WTC11 (cell line): Measurements from ENCODE around the gene MYORG. TPM values are rescaled to one million over a fixed set of nuclear protein-coding genes. Genes with fewer than 3 reads are reported as not detected.

Experiments
- ATAC-seq: fragments of 200-7000 bp; cut with Tn5 transposase; 2 replicates; pipeline ENCODE4 v1.10.0; 2021; ENCODE audit warnings: mild to moderate bottlenecking, moderate library complexity
- CTCF ChIA-PET: fragments of 300-600 bp; sonication (Branson Sonifier 250); formaldehyde crosslinking; loops from one replicate; lab custom pipeline; 2021; ENCODE audit warnings: antibody characterized with exemption; lab: Charles Lee
- POLR2A ChIA-PET: fragments of 350-600 bp; sonication (Branson Sonifier 250); formaldehyde crosslinking; loops from one replicate; lab custom pipeline; 2021; ENCODE audit warnings: antibody characterized with exemption; lab: Charles Lee
- DNase-seq: peaks from one replicate; pipeline ENCODE4 v3.0.0; 2021; ENCODE audit warnings: low spot score
- H3K27ac Mint-ChIP-seq: 2 replicates; pipeline ENCODE4 v1.8.0; 2021; ENCODE audit warnings: mixed read lengths
- H3K27me3 Mint-ChIP-seq: 2 replicates; pipeline ENCODE4 v1.8.0; 2021; ENCODE audit warnings: low read depth, mild to moderate bottlenecking, moderate library complexity, mixed read lengths
- H3K36me3 Mint-ChIP-seq: 2 replicates; pipeline ENCODE4 v1.8.0; 2021; ENCODE audit warnings: mixed read lengths
- H3K4me1 Mint-ChIP-seq: 2 replicates; pipeline ENCODE4 v1.8.0; 2022; ENCODE audit warnings: mixed read lengths
- H3K4me3 Mint-ChIP-seq: 2 replicates; pipeline ENCODE4 v1.8.0; 2021; ENCODE audit warnings: mild to moderate bottlenecking, moderate library complexity, mixed read lengths
- H3K9me3 Mint-ChIP-seq: 2 replicates; pipeline ENCODE4 v1.8.0; 2021; ENCODE audit warnings: mixed read lengths
- ARID4B ChIP-seq: sonication (generic); formaldehyde crosslinking; IDR thresholded peaks from 2 replicates; pipeline ENCODE4 v1.8.0; 2023; ENCODE audit warnings: missing genetic modification reagents, mild to moderate bottlenecking, borderline replicate concordance
- ATF1 ChIP-seq: sonication (generic); formaldehyde crosslinking; IDR thresholded peaks from 2 replicates; pipeline ENCODE4 v1.8.1; 2023; ENCODE audit warnings: mild to moderate bottlenecking, moderate library complexity, missing genetic modification reagents
- CREM ChIP-seq: sonication (generic); formaldehyde crosslinking; IDR thresholded peaks from 2 replicates; pipeline ENCODE4 v1.8.1; 2022; ENCODE audit warnings: mild to moderate bottlenecking, missing genetic modification reagents, moderate library complexity
- ELF4 ChIP-seq: sonication (generic); formaldehyde crosslinking; IDR thresholded peaks from 2 replicates; pipeline ENCODE4 v1.8.1; 2022; ENCODE audit warnings: low read depth, mild to moderate bottlenecking, moderate library complexity, missing genetic modification reagents
- EMX1 ChIP-seq: fragments of 250-450 bp; sonication (Bioruptor Pico); IDR thresholded peaks from 2 replicates; pipeline ENCODE4 v1.8.0; 2021; ENCODE audit warnings: mild to moderate bottlenecking
- GTF2I ChIP-seq: fragments of 250-450 bp; sonication (Bioruptor Pico); conservative IDR thresholded peaks from 2 replicates; pipeline ENCODE4 v1.4.0; 2021; ENCODE audit warnings: mild to moderate bottlenecking
- RELA ChIP-seq: sonication (generic); formaldehyde crosslinking; IDR thresholded peaks from 2 replicates; pipeline ENCODE4 v1.8.1; 2022; ENCODE audit warnings: missing genetic modification reagents, mild to moderate bottlenecking, borderline replicate concordance
- SP1 ChIP-seq: sonication (generic); formaldehyde crosslinking; conservative IDR thresholded peaks from 2 replicates; pipeline ENCODE4 v1.8.1; 2022; ENCODE audit warnings: missing genetic modification reagents
- ZBTB21 ChIP-seq: sonication (generic); formaldehyde crosslinking; IDR thresholded peaks from 2 replicates; pipeline ENCODE4 v1.8.1; 2023; ENCODE audit warnings: mild to moderate bottlenecking, missing genetic modification reagents, borderline replicate concordance
- ZNF121 ChIP-seq: sonication (generic); formaldehyde crosslinking; IDR thresholded peaks from 2 replicates; pipeline ENCODE4 v1.8.0; 2023; ENCODE audit warnings: missing genetic modification reagents
- ZNF219 ChIP-seq: sonication (generic); formaldehyde crosslinking; IDR thresholded peaks from 2 replicates; pipeline ENCODE4 v1.8.0; 2023; ENCODE audit warnings: missing genetic modification reagents, mild to moderate bottlenecking, borderline replicate concordance
- ZNF232 ChIP-seq: sonication (generic); formaldehyde crosslinking; IDR thresholded peaks from 2 replicates; pipeline ENCODE4 v1.8.0; 2022; ENCODE audit warnings: mild to moderate bottlenecking, missing genetic modification reagents
- ZNF416 ChIP-seq: fragments of 250-450 bp; sonication (Bioruptor Pico); IDR thresholded peaks from 2 replicates; pipeline ENCODE4 v1.9.0; 2021; ENCODE audit warnings: mild to moderate bottlenecking, inconsistent platforms
- ZNF532 ChIP-seq: fragments of 250-450 bp; sonication (Bioruptor Pico); IDR thresholded peaks from 2 replicates; pipeline ENCODE4 v1.9.0; 2021; ENCODE audit warnings: mild to moderate bottlenecking, borderline replicate concordance
- total RNA-seq: library from RNA; stranded (reverse); gene quantifications from 3 replicates; pipeline ENCODE4 v1.2.3, GENCODE V29; 2021
- TF ChIP-seq, protein P1 (sequence below): fragments of 250-450 bp; sonication (Bioruptor Pico); IDR thresholded peaks from 2 replicates; pipeline ENCODE4 v1.8.0; 2021; ENCODE audit warnings: mild to moderate bottlenecking
- TF ChIP-seq, protein P2 (sequence below): sonication (generic); formaldehyde crosslinking; IDR thresholded peaks from 2 replicates; pipeline ENCODE4 v1.8.0; 2023; ENCODE audit warnings: missing genetic modification reagents
- TF ChIP-seq, protein P3 (sequence below): sonication (generic); formaldehyde crosslinking; IDR thresholded peaks from 2 replicates; pipeline ENCODE4 v1.8.0; 2022; ENCODE audit warnings: mild to moderate bottlenecking, missing genetic modification reagents

Gene MYORG
- total RNA-seq, 1 experiment from 2014 or later, result 18.9 TPM

DNA sequence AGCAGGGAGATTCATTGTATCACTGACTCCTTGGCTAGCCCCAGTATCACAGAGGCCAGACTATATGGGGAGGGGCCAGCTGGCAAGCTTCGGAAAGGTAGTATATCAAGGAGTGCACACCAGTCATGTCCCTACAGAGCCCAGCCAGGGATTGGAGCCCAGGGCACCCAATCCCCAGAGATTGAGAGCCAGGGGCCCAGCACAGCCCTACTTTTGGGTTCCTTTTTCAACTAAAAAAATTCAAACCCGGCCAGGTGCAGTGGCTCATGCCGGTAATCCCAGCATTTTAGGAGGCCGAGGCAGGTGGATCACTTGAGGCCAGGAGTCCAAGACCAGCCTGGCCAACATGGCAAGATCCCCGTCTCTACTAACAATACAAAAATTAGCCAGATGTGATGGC is 5.4 kb upstream of the MYORG start:
- POLR2A ChIA-PET, result no interaction called here
- DNase-seq (no peak), ATAC-seq (no peak)
- Mint-ChIP-seq H3K27ac (no peak overlapping the region), H3K27me3 (peaks cover 60% of the 10 kb centered on the region), H3K36me3 (no peaks in the 10 kb centered on the region), H3K4me1 (peaks cover 13% of the 10 kb centered on the region), H3K4me3 (peak overlapping the region; percentile 86), H3K9me3 (no peaks in the 10 kb centered on the region)
- TF ChIP-seq, protein P1, sequence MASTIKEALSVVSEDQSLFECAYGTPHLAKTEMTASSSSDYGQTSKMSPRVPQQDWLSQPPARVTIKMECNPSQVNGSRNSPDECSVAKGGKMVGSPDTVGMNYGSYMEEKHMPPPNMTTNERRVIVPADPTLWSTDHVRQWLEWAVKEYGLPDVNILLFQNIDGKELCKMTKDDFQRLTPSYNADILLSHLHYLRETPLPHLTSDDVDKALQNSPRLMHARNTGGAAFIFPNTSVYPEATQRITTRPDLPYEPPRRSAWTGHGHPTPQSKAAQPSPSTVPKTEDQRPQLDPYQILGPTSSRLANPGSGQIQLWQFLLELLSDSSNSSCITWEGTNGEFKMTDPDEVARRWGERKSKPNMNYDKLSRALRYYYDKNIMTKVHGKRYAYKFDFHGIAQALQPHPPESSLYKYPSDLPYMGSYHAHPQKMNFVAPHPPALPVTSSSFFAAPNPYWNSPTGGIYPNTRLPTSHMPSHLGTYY, result no peak
- TF ChIP-seq, protein P2, sequence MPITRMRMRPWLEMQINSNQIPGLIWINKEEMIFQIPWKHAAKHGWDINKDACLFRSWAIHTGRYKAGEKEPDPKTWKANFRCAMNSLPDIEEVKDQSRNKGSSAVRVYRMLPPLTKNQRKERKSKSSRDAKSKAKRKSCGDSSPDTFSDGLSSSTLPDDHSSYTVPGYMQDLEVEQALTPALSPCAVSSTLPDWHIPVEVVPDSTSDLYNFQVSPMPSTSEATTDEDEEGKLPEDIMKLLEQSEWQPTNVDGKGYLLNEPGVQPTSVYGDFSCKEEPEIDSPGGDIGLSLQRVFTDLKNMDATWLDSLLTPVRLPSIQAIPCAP (CRISPR knock-in tag), result no peak
- no peak for TF ChIP-seq ZNF121 (CRISPR knock-in tag)
- TF ChIP-seq, protein P3, sequence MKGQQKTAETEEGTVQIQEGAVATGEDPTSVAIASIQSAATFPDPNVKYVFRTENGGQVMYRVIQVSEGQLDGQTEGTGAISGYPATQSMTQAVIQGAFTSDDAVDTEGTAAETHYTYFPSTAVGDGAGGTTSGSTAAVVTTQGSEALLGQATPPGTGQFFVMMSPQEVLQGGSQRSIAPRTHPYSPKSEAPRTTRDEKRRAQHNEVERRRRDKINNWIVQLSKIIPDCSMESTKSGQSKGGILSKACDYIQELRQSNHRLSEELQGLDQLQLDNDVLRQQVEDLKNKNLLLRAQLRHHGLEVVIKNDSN (CRISPR knock-in tag), result no peak
- TF ChIP-seq ZBTB21, result no peak
- no peak for TF ChIP-seq ZNF416 (CRISPR knock-in tag)
- no peak for TF ChIP-seq ZNF219
- TF ChIP-seq RELA, result no peak
- TF ChIP-seq ELF4 (CRISPR knock-in tag), result no peak
- TF ChIP-seq ZNF532, result no peak
- no peak for TF ChIP-seq GTF2I (CRISPR knock-in tag)
- no peak for TF ChIP-seq ZNF232
- no peak for TF ChIP-seq SP1
- no peak for TF ChIP-seq ATF1 (CRISPR knock-in tag)
- no peak for TF ChIP-seq CREM (CRISPR knock-in tag)
- no peak for TF ChIP-seq EMX1 (CRISPR knock-in tag)
- TF ChIP-seq ARID4B (CRISPR knock-in tag), result no peak
- CTCF ChIA-PET, result interaction anchor here (1.8 to 7.9 kb wide), 3 partner anchors 22 to 166 kb away, joined by 6 to 168 read pairs (median 20); no protein-coding TSS in a partner anchor
